ENCODE data around the gene POC1A.

DNA sequence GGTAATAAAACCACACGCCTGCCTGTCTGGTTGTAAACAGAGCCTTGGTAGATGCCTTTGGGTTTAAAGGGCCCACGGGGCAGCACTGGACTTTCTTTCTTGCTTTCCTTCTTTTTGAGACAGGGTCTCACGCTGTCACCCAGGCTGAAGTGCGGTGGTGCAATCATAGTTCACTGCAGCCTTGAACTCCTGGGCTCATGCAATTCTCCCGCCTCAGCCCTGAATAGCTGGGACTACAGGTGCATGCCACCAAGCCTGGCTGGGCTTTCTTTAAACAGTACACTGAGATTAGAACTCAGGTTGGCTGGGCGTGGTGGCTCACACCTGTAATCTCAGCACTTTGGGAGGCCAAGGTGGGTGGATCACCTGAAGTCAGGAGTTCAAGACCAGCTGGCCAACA is 42.2 kb downstream of the POC1A start:
- TF ChIP-seq, protein P1, sequence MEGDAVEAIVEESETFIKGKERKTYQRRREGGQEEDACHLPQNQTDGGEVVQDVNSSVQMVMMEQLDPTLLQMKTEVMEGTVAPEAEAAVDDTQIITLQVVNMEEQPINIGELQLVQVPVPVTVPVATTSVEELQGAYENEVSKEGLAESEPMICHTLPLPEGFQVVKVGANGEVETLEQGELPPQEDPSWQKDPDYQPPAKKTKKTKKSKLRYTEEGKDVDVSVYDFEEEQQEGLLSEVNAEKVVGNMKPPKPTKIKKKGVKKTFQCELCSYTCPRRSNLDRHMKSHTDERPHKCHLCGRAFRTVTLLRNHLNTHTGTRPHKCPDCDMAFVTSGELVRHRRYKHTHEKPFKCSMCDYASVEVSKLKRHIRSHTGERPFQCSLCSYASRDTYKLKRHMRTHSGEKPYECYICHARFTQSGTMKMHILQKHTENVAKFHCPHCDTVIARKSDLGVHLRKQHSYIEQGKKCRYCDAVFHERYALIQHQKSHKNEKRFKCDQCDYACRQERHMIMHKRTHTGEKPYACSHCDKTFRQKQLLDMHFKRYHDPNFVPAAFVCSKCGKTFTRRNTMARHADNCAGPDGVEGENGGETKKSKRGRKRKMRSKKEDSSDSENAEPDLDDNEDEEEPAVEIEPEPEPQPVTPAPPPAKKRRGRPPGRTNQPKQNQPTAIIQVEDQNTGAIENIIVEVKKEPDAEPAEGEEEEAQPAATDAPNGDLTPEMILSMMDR (IDR thresholded peaks at IDR 0.05): no peak
- TF ChIP-seq POLR2A (IDR thresholded peaks at IDR 0.05): no peak

Data from uterus (tissue), 2 donors.